Prostate gland (tissue), 2 donors: ENCODE measurements around the gene TRMT112. TPM values are rescaled to one million over a fixed set of nuclear protein-coding genes. Genes with fewer than 3 reads are reported as not detected.
"Not testable (repeated sequence)": the region's sequence is repeated elsewhere in the genome, so short reads cannot be mapped to it uniquely, and the experiment has no call there.

Source experiments
- DNase-seq: peaks from one replicate; pipeline ENCODE4 v3.0.0-alpha.2; 2019; ENCODE audit warnings: low spot score
- H3K27ac ChIP-seq, 2 donors: fragments of 200-600 bp; sonication (generic); 2 replicates each; pipeline ENCODE4 v1.5.1; 2017 to 2019
- H3K27me3 ChIP-seq: fragments of 200-600 bp; sonication (generic); replicated peaks from 2 replicates; pipeline ENCODE4 v1.5.1; 2019; ENCODE audit not compliant: insufficient read depth
- H3K36me3 ChIP-seq, 2 donors: fragments of 200-600 bp; sonication (generic); 1 replicate in 1 of 2; 2 replicates in 1 of 2; pipeline versions ENCODE4 v1.5.1 to v1.8.1; 2017 to 2019
- H3K4me1 ChIP-seq: fragments of 200-600 bp; sonication (generic); replicated peaks from 2 replicates; pipeline ENCODE4 v1.5.1; 2019
- H3K4me3 ChIP-seq, 2 donors: fragments of 200-600 bp; sonication (generic); 2 replicates each; pipeline ENCODE4 v1.5.1; 2017 to 2019
- H3K9me3 ChIP-seq: fragments of 200-600 bp; sonication (generic); 2 replicates; pipeline ENCODE4 v1.5.1; 2017
- CTCF ChIP-seq, 4 experiments: fragments of 200-600 bp in 2 of 4; fragments of 450-650 bp in 2 of 4; sonication (generic) in 2 of 4; IDR thresholded peaks; 1 replicate in 3 of 4; 2 replicates in 1 of 4; pipeline ENCODE4 v1.5.1; 2016 to 2019; ENCODE audit warnings: antibody characterized with exemption in 4 of 4, mild to moderate bottlenecking in 2 of 4, moderate library complexity in 2 of 4
- POLR2A ChIP-seq: fragments of 450-650 bp; IDR thresholded peaks from one replicate; pipeline ENCODE4 v1.6.1; 2016; ENCODE audit warnings: antibody characterized with exemption, mild to moderate bottlenecking
- POLR2AphosphoS5 ChIP-seq: sonication (generic); formaldehyde crosslinking; IDR thresholded peaks from one replicate; pipeline ENCODE4 v1.6.1; 2017; ENCODE audit warnings: antibody characterized with exemption
- WGBS: methylation state at CpG from one replicate; pipeline ENCODE4 v1.1.5; 2018; 5-methylcytosine and 5-hydroxymethylcytosine counted together
- intact Hi-C: fragments of 100-400 bp; cut with DNase I; formaldehyde crosslinking; loops from one replicate; pipeline ENCODE4 v1.14.2; 2022
- total RNA-seq, 2 donors: library from RNA; depleted of rRNA; stranded (reverse); fragments of >200 nt; gene quantifications; one replicate each; pipeline ENCODE4 v1.1.0, GENCODE V29; 2016

TRMT112 gene
- total RNA-seq, 2 donors from 2014 or later: 328 to 400 TPM

GRCh38 chr11:64314146-64314804 is 3.1 kb downstream of the TRMT112 start:
- no peaks in the 10 kb centered on the region for H3K4me1 ChIP-seq
- WGBS: 79% methylated on average over 19 of the region's 19 CpGs
- H3K4me3 ChIP-seq: no peak overlapping the region

GRCh38 chr11:64313491-64314145 is 3.7 kb downstream of the TRMT112 start:
- Histone ChIP-seq H3K27me3 (no peaks in the 10 kb centered on the region), H3K36me3 (no peaks in the 10 kb centered on the region), H3K9me3 (no peaks in the 10 kb centered on the region), H3K4me3 (no peak overlapping the region), H3K4me1 (no peaks in the 10 kb centered on the region), H3K27ac (peak overlapping the region; percentile 17 to 27)
- intact Hi-C loops: no loop called here
- 61% methylated on average over 18 of the region's 18 CpGs for WGBS
- no peak for DNase-seq
- TF ChIP-seq POLR2AphosphoS5 (no peak), CTCF (IDR thresholded peaks at IDR 0.05) (no peak), POLR2A (no peak)

More at GRCh38 chr11:64314146-64314804, 3.1 kb downstream of the TRMT112 start:
- no peak for DNase-seq
- Histone ChIP-seq H3K36me3 (no peaks in the 10 kb centered on the region), H3K27me3 (no peaks in the 10 kb centered on the region), H3K27ac (peak overlapping the region; percentile 17 to 27), H3K9me3 (no peaks in the 10 kb centered on the region)
- intact Hi-C loops: no loop called here
- no peak for TF ChIP-seq POLR2A
- no peak for TF ChIP-seq CTCF (IDR thresholded peaks at IDR 0.05)
- no peak for TF ChIP-seq POLR2AphosphoS5

GRCh38 chr11:64312947-64313346 is 4.4 kb downstream of the TRMT112 start:
- Histone ChIP-seq H3K36me3 (no peaks in the 10 kb centered on the region), H3K4me1 (no peaks in the 10 kb centered on the region), H3K27ac (no peak overlapping the region), H3K27me3 (no peaks in the 10 kb centered on the region), H3K4me3 (no peak overlapping the region), H3K9me3 (no peaks in the 10 kb centered on the region)
- intact Hi-C loops: no loop called here
- TF ChIP-seq POLR2AphosphoS5: no peak
- TF ChIP-seq POLR2A: no peak
- TF ChIP-seq CTCF (IDR thresholded peaks at IDR 0.05): no peak
- WGBS: 85% methylated on average over 10 of the region's 10 CpGs
- DNase-seq: no peak

- H3K27ac ChIP-seq, H3K4me3 ChIP-seq, H3K27me3 ChIP-seq, H3K36me3 ChIP-seq, H3K9me3 ChIP-seq, intact Hi-C loops, H3K4me1 ChIP-seq, DNase-seq: not testable (repeated sequence)
- 80% methylated on average over 5 of the region's 5 CpGs for WGBS
Observed at GRCh38 chr11:64307795-64308194, 9.6 kb downstream of the TRMT112 start.

GRCh38 chr11:64306876-64307622 is 10.3 kb downstream of the TRMT112 start:
- TF ChIP-seq POLR2A (no peak), POLR2AphosphoS5 (no peak), CTCF (IDR thresholded peaks at IDR 0.05) (no peak)
- H3K4me1 ChIP-seq: peaks cover 2% of the 10 kb centered on the region
- peak overlapping the region; percentile 75 to 78 for H3K27ac ChIP-seq
- intact Hi-C loops: no loop called here
- H3K4me3 ChIP-seq: peak overlapping the region; percentile 53 to 69
- no peak for DNase-seq
- H3K27me3 ChIP-seq: no peaks in the 10 kb centered on the region
- no peaks in the 10 kb centered on the region for H3K36me3 ChIP-seq
- 73% methylated on average over 15 of the region's 15 CpGs for WGBS
- no peaks in the 10 kb centered on the region for H3K9me3 ChIP-seq
